Testis (tissue), 3 donors: ENCODE measurements around the gene YY1AP1. TPM values are rescaled to one million over a fixed set of nuclear protein-coding genes. Genes with fewer than 3 reads are reported as not detected.
"Not testable (repeated sequence)": the region's sequence is repeated elsewhere in the genome, so short reads cannot be mapped to it uniquely, and the experiment has no call there.

ENCODE experiments used
- DNase-seq: peaks from one replicate; pipeline ENCODE4 v3.0.0-alpha.2; 2019
- H3K27ac ChIP-seq, 2 donors: fragments of 200-600 bp; sonication (generic); one replicate each; pipeline ENCODE4 v1.5.1; 2019
- H3K27me3 ChIP-seq: fragments of 200-600 bp; sonication (generic); one replicate; pipeline ENCODE4 v1.5.1; 2019
- H3K36me3 ChIP-seq: fragments of 200-600 bp; sonication (generic); one replicate; pipeline ENCODE4 v1.5.1; 2017; ENCODE audit warnings: low read depth; ENCODE audit errors: missing control alignments
- H3K4me1 ChIP-seq: fragments of 200-600 bp; sonication (generic); one replicate; pipeline ENCODE4 v1.5.1; 2019
- H3K4me3 ChIP-seq, 2 donors: fragments of 200-600 bp; sonication (generic); one replicate each; pipeline ENCODE4 v1.5.1; 2017 to 2019
- H3K9me3 ChIP-seq: fragments of 200-600 bp; sonication (generic); one replicate; pipeline ENCODE4 v1.5.1; 2017
- CTCF ChIP-seq, 3 experiments: fragments of 450-650 bp in 2 of 3; fragments of 200-600 bp in 1 of 3; sonication (generic) in 1 of 3; IDR thresholded peaks; one replicate each; pipeline ENCODE4 v1.5.1; 2016 to 2019; ENCODE audit warnings: antibody characterized with exemption in 3 of 3, mild to moderate bottlenecking in 2 of 3, moderate library complexity in 1 of 3
- POLR2A ChIP-seq: fragments of 450-650 bp; IDR thresholded peaks from one replicate; pipeline ENCODE4 v1.6.1; 2017; ENCODE audit warnings: antibody characterized with exemption, mild to moderate bottlenecking, moderate library complexity
- WGBS, 2 donors: methylation state at CpG; one replicate each; pipeline ENCODE4 v1.1.5; 2018; 5-methylcytosine and 5-hydroxymethylcytosine counted together
- intact Hi-C: fragments of 100-400 bp; cut with DNase I; formaldehyde crosslinking; loops from one replicate; pipeline ENCODE4 v1.15.1; 2023; ENCODE audit warnings: low total_unique reads
- polyA plus RNA-seq: library from polyadenylated mRNA; stranded (reverse); fragments of 350-450 nt; fragmentation: Illumina TruSeq; extraction: RNeasy Lipid Tissue Mini Kit (QIAGEN cat#74804); gene quantifications from one replicate; pipeline ENCODE4 v1.2.3, GENCODE V29; 2014; ENCODE audit warnings: low read depth, low replicate concordance; ENCODE audit not compliant: insufficient read depth
- total RNA-seq, 2 donors: library from RNA; depleted of rRNA; stranded (reverse); fragments of >200 nt; gene quantifications; one replicate each; pipeline ENCODE4 v1.2.3, GENCODE V29; 2016

The YY1AP1 gene
- total and polyA plus RNA-seq, 3 donors from 2014 or later = 171 to 219 (median 205) TPM

GRCh38 chr1:155645648-155646047 is 42.9 kb downstream of the YY1AP1 start:
- no peak overlapping the region for H3K4me3 ChIP-seq
- no peaks in the 10 kb centered on the region for H3K4me1 ChIP-seq
- DNase-seq = no peak
- no peaks in the 10 kb centered on the region for H3K36me3 ChIP-seq
- intact Hi-C loops = no loop called here
- 73 to 74% methylated on average over 6 of the region's 6 CpGs for WGBS, 2 donors
- H3K9me3 ChIP-seq = no peaks in the 10 kb centered on the region
- no peak overlapping the region for H3K27ac ChIP-seq
- H3K27me3 ChIP-seq = no peaks in the 10 kb centered on the region
- TF ChIP-seq CTCF (IDR thresholded peaks at IDR 0.05) (no peak), POLR2A (no peak)

GRCh38 chr1:155645034-155645598 is 43.5 kb downstream of the YY1AP1 start:
- no peaks in the 10 kb centered on the region for H3K36me3 ChIP-seq
- WGBS, 2 donors = 52 to 67% methylated on average over 4 of the region's 4 CpGs
- H3K27me3 ChIP-seq = no peaks in the 10 kb centered on the region
- TF ChIP-seq CTCF (IDR thresholded peaks at IDR 0.05) (no peak), POLR2A (no peak)
- intact Hi-C loops = no loop called here
- no peaks in the 10 kb centered on the region for H3K4me1 ChIP-seq
- H3K4me3 ChIP-seq = no peak overlapping the region
- no peak for DNase-seq
- H3K9me3 ChIP-seq = no peaks in the 10 kb centered on the region
- no peak overlapping the region for H3K27ac ChIP-seq

- Histone ChIP-seq H3K27me3 (no peaks in the 10 kb centered on the region), H3K27ac (no peak overlapping the region), H3K36me3 (no peaks in the 10 kb centered on the region), H3K4me3 (no peak overlapping the region), H3K9me3 (no peaks in the 10 kb centered on the region), H3K4me1 (no peaks in the 10 kb centered on the region)
- WGBS, 2 donors = 82 to 89% methylated on average over 3 of the region's 3 CpGs
- intact Hi-C loops = no loop called here
- TF ChIP-seq POLR2A (no peak), CTCF (IDR thresholded peaks at IDR 0.05) (no peak)
- DNase-seq = no peak
Observed at GRCh38 chr1:155643230-155643629, 45.3 kb downstream of the YY1AP1 start.

GRCh38 chr1:155642559-155643180 is 45.9 kb downstream of the YY1AP1 start:
- H3K4me1 ChIP-seq, intact Hi-C loops, H3K27ac ChIP-seq, H3K4me3 ChIP-seq, DNase-seq, H3K9me3 ChIP-seq, H3K36me3 ChIP-seq, H3K27me3 ChIP-seq: not testable (repeated sequence)
- WGBS, 2 donors = 78 to 84% methylated on average over 11 of the region's 11 CpGs

- H3K9me3 ChIP-seq = no peaks in the 10 kb centered on the region
- no peak overlapping the region for H3K4me3 ChIP-seq
- no peaks in the 10 kb centered on the region for H3K27me3 ChIP-seq
- no peaks in the 10 kb centered on the region for H3K4me1 ChIP-seq
- no peak for DNase-seq
- H3K36me3 ChIP-seq = no peaks in the 10 kb centered on the region
- no peak for TF ChIP-seq CTCF (IDR thresholded peaks at IDR 0.05)
- TF ChIP-seq POLR2A = no peak
- intact Hi-C loops = no loop called here
- no peak overlapping the region for H3K27ac ChIP-seq
Observed at GRCh38 chr1:155640367-155640766, 48.2 kb downstream of the YY1AP1 start.
